AG09319 (cell line): Measurements from ENCODE around the gene EIF5AL1.
"Not testable (repeated sequence)": the region's sequence is repeated elsewhere in the genome, so short reads cannot be mapped to it uniquely, and the experiment has no call there.

Experiments
- DNase-seq: peaks from one replicate; pipeline ENCODE4 v3.0.0-alpha.2; 2010; ENCODE audit warnings: low read depth; ENCODE audit errors: extremely low read depth
- CTCF ChIP-seq: IDR thresholded peaks from 2 replicates; pipeline ENCODE4 v1.5.1; 2011; ENCODE audit warnings: low read depth, mild to moderate bottlenecking, inconsistent platforms, low read length, moderate library complexity

EIF5AL1 gene

GRCh38 chr10:79511891-79512583, at the start of gene EIF5AL1:
Gene EIF5AL1 (plus strand): TSS chr10:79512533. CDS start chr10:79512650, 117 bp downstream.
- DNase-seq: not testable (repeated sequence)

GRCh38 chr10:79463578-79464496, 48.5 kb upstream of the EIF5AL1 start:
- no peak for TF ChIP-seq CTCF
- DNase-seq: no peak

GRCh38 chr10:79465341-79465740, 47.0 kb upstream of the EIF5AL1 start:
- no peak for TF ChIP-seq CTCF
- no peak for DNase-seq

- no peak for DNase-seq
- no peak for TF ChIP-seq CTCF
Measured at GRCh38 chr10:79468015-79468560, 44.2 kb upstream of the EIF5AL1 start.

GRCh38 chr10:79468841-79469585, 43.3 kb upstream of the EIF5AL1 start:
- TF ChIP-seq CTCF: no peak

GRCh38 chr10:79470096-79470495, 42.2 kb upstream of the EIF5AL1 start:
- DNase-seq: no peak
- no peak for TF ChIP-seq CTCF

More at GRCh38 chr10:79468841-79469585, 43.3 kb upstream of the EIF5AL1 start:
- DNase-seq: no peak

GRCh38 chr10:79471776-79472175, 40.6 kb upstream of the EIF5AL1 start:
- no peak for DNase-seq
- no peak for TF ChIP-seq CTCF
